IMR-90 (cell line): ENCODE data around the gene GCNT2. TPM values are rescaled to one million over a fixed set of nuclear protein-coding genes. Genes with fewer than 3 reads are reported as not detected.

Source experiments
- ATAC-seq: fragments of 200-7000 bp; cut with Tn5 transposase; 2 replicates; pipeline ENCODE4 v1.9.1; 2020; ENCODE audit warnings: low read depth, mild to moderate bottlenecking, moderate library complexity
- BruUV-seq: library from RNA; stranded (reverse); fragments of 400-500 nt; replicated peaks from 2 replicates; lab custom pipeline; 2021; lab: Mats Ljungman, UMichigan
- CTCF ChIA-PET: fragments of 300-600 bp; formaldehyde crosslinking; extraction: SDS; loops from one replicate; lab custom pipeline; 2021; ENCODE audit warnings: antibody characterized with exemption; lab: Yijun Ruan, JAX
- POLR2A ChIA-PET: fragments of 300-600 bp; sonication (Branson Sonifier 250); formaldehyde crosslinking; loops from one replicate; lab custom pipeline; 2022; ENCODE audit warnings: antibody characterized with exemption; ENCODE audit not compliant: unreplicated experiment; lab: Charles Lee
- DNase-seq: peaks from one replicate; pipeline ENCODE4 v3.0.0; 2013
- H2AFZ ChIP-seq: replicated peaks from 2 replicates; pipeline ENCODE3; 2013; ENCODE audit warnings: low read length, mild to moderate bottlenecking; ENCODE audit not compliant: poor library complexity
- H2AK5ac ChIP-seq: 2 replicates; pipeline ENCODE4 v1.6.1; 2013; ENCODE audit warnings: low read depth, low read length, inconsistent platforms
- H2AK9ac ChIP-seq: replicated peaks from 2 replicates; pipeline ENCODE3; 2013; ENCODE audit warnings: mild to moderate bottlenecking, low read depth, low read length, moderate library complexity; ENCODE audit not compliant: poor library complexity
- H2BK120ac ChIP-seq: 2 replicates; pipeline ENCODE4 v1.6.1; 2013; ENCODE audit warnings: low read depth, low read length, inconsistent platforms
- H2BK15ac ChIP-seq: 3 replicates; pipeline ENCODE4 v1.6.1; 2013; ENCODE audit warnings: low read depth, low read length, inconsistent platforms
- H2BK20ac ChIP-seq: 2 replicates; pipeline ENCODE4 v1.6.1; 2013; ENCODE audit warnings: low read depth, mild to moderate bottlenecking, inconsistent platforms, low read length, moderate library complexity
- H2BK5ac ChIP-seq: 2 replicates; pipeline ENCODE4 v1.6.1; 2013; ENCODE audit warnings: mild to moderate bottlenecking, low read depth, low read length, inconsistent platforms; ENCODE audit not compliant: poor library complexity, severe bottlenecking
- H3K14ac ChIP-seq: replicated peaks from 2 replicates; pipeline ENCODE4 v1.6.1; 2013; ENCODE audit warnings: low read depth, low read length, inconsistent platforms
- H3K18ac ChIP-seq: 2 replicates; pipeline ENCODE4 v1.6.1; 2013; ENCODE audit warnings: low read depth, low read length, control low read depth
- H3K23ac ChIP-seq: 2 replicates; pipeline ENCODE4 v1.6.1; 2013; ENCODE audit warnings: low read depth, low read length, inconsistent platforms
- H3K27ac ChIP-seq: 2 replicates; pipeline ENCODE4 v1.5.1; 2013; ENCODE audit warnings: mild to moderate bottlenecking, control low read depth, low read length; ENCODE audit not compliant: insufficient read depth
- H3K27me3 ChIP-seq: 2 replicates; pipeline ENCODE4 v1.6.1; 2013; ENCODE audit warnings: low read length; ENCODE audit not compliant: control insufficient read depth, insufficient read depth
- H3K36me3 ChIP-seq: 2 replicates; pipeline ENCODE4 v1.6.1; 2013; ENCODE audit warnings: low read length, mixed read lengths; ENCODE audit not compliant: control insufficient read depth, insufficient read depth
- H3K4ac ChIP-seq: 2 replicates; pipeline ENCODE4 v1.6.1; 2013; ENCODE audit warnings: low read depth, low read length, inconsistent platforms
- H3K4me1 ChIP-seq: 2 replicates; pipeline ENCODE4 v1.6.1; 2013; ENCODE audit warnings: low read length, mixed read lengths; ENCODE audit not compliant: control insufficient read depth, insufficient read depth
- H3K4me2 ChIP-seq: 2 replicates; pipeline ENCODE4 v1.6.1; 2013; ENCODE audit warnings: low read depth, mild to moderate bottlenecking, control low read depth, low read length, moderate library complexity
- H3K4me3 ChIP-seq: 2 replicates; pipeline ENCODE4 v1.5.1; 2013; ENCODE audit warnings: low read depth, mild to moderate bottlenecking, control low read depth, low read length, moderate library complexity; ENCODE audit not compliant: insufficient read depth
- H3K56ac ChIP-seq: 2 replicates; pipeline ENCODE4 v1.6.1; 2013; ENCODE audit warnings: low read length, inconsistent platforms; ENCODE audit not compliant: insufficient read depth; ENCODE audit errors: extremely low read depth
- H3K79me1 ChIP-seq, 2 experiments: 2 replicates each; pipeline ENCODE4 v1.6.1; 2013; ENCODE audit warnings: low read length in 2 of 2, inconsistent platforms in 1 of 2, low read depth in 1 of 2
- H3K9ac ChIP-seq: 2 replicates; pipeline ENCODE4 v1.6.1; 2013; ENCODE audit warnings: low read depth, low read length, control low read depth
- H3K9me1 ChIP-seq: 2 replicates; pipeline ENCODE4 v1.6.1; 2013; ENCODE audit warnings: low read length, inconsistent platforms; ENCODE audit not compliant: insufficient read depth
- H3K9me3 ChIP-seq: 2 replicates; pipeline ENCODE4 v1.6.1; 2013; ENCODE audit warnings: low read length; ENCODE audit not compliant: control insufficient read depth, insufficient read depth
- H4K20me1 ChIP-seq: 2 replicates; pipeline ENCODE4 v1.6.1; 2013; ENCODE audit warnings: low read length, inconsistent platforms; ENCODE audit not compliant: insufficient read depth
- H4K5ac ChIP-seq: 2 replicates; pipeline ENCODE4 v1.6.1; 2013; ENCODE audit warnings: mild to moderate bottlenecking, low read depth, low read length, control low read depth
- H4K8ac ChIP-seq, 2 experiments: 2 replicates each; pipeline ENCODE4 v1.6.1; 2013; ENCODE audit warnings: low read depth in 2 of 2, low read length in 2 of 2, control low read depth in 1 of 2, inconsistent platforms in 1 of 2
- H4K91ac ChIP-seq: 2 replicates; pipeline ENCODE4 v1.6.1; 2013; ENCODE audit warnings: low read depth, low read length, inconsistent platforms; ENCODE audit not compliant: insufficient read depth
- BHLHE40 ChIP-seq: fragments of 150-350 bp; IDR thresholded peaks from 2 replicates; pipeline ENCODE4 v1.6.1; 2016; ENCODE audit warnings: mild to moderate bottlenecking, low read depth, low read length
- CEBPB ChIP-seq: IDR thresholded peaks from 2 replicates; pipeline ENCODE4 v1.6.1; 2012; ENCODE audit warnings: low read depth, low read length, improper control_type of control experiment
- CHD1 ChIP-seq: IDR thresholded peaks from 2 replicates; pipeline ENCODE4 v1.6.1; 2012; ENCODE audit warnings: low read depth, low read length, improper control_type of control experiment
- ELK1 ChIP-seq: fragments of 150-350 bp; IDR thresholded peaks from 2 replicates; pipeline ENCODE4 v1.6.1; 2016; ENCODE audit warnings: low read depth, mild to moderate bottlenecking, low read length, moderate library complexity, borderline replicate concordance
- MXI1 ChIP-seq: IDR thresholded peaks from 2 replicates; pipeline ENCODE4 v1.6.1; 2012; ENCODE audit warnings: low read depth, mild to moderate bottlenecking, low read length, moderate library complexity, borderline replicate concordance
- NFE2L2 ChIP-seq: fragments of 150-350 bp; IDR thresholded peaks from 2 replicates; pipeline ENCODE4 v1.6.1; 2016; ENCODE audit warnings: low read depth, mild to moderate bottlenecking, low read length
- POLR2A ChIP-seq: IDR thresholded peaks from 2 replicates; pipeline ENCODE4 v1.6.1; 2012; ENCODE audit warnings: mild to moderate bottlenecking, low read depth, low read length
- RCOR1 ChIP-seq: IDR thresholded peaks from 2 replicates; pipeline ENCODE4 v1.6.1; 2012; ENCODE audit warnings: mild to moderate bottlenecking, low read length, improper control_type of control experiment; ENCODE audit not compliant: insufficient replicate concordance
- RFX5 ChIP-seq: IDR thresholded peaks from 2 replicates; pipeline ENCODE4 v1.8.0; 2012; ENCODE audit warnings: low read depth, mild to moderate bottlenecking, low read length, moderate library complexity
- USF2 ChIP-seq: fragments of 150-350 bp; IDR thresholded peaks from 2 replicates; pipeline ENCODE4 v1.6.1; 2017; ENCODE audit warnings: mild to moderate bottlenecking, antibody characterized with exemption, low read length, low read depth
- WGBS, 2 experiments: methylation state at CpG; one replicate each; pipeline versions ENCODE4 v1.1.5 to v1.1.7; 2013; ENCODE audit warnings: missing lambda C conversion rate in 2 of 2; ENCODE audit not compliant: insufficient read length in 1 of 2; ENCODE audit errors: extremely low coverage in 2 of 2; 5-methylcytosine and 5-hydroxymethylcytosine counted together
- dilution Hi-C: fragments of 300-500 bp; cut with HindIII; formaldehyde crosslinking; loops from one replicate; pipeline ENCODE4 v1.14.3; 2018; ENCODE audit warnings: low sequenced_read_pairs; ENCODE audit not compliant: unreplicated experiment
- in situ Hi-C: fragments of 300-500 bp; cut with MboI; formaldehyde crosslinking; loops from 3 replicates; pipeline ENCODE4 v1.14.3; 2019; ENCODE audit warnings: low sequenced_read_pairs, inconsistent platforms, mixed read lengths
- intact Hi-C: fragments of 100-400 bp; cut with micrococcal nuclease; formaldehyde crosslinking; loops from 2 replicates; pipeline ENCODE4 v1.10.0; 2022
- polyA plus RNA-seq, 3 experiments: library from polyadenylated mRNA; depleted of rRNA; stranded (reverse); fragments of >200 nt; gene quantifications; 2 replicates each; pipeline ENCODE4 v1.2.3, GENCODE V29; 2012; ENCODE audit warnings: low replicate concordance in 1 of 3
- total RNA-seq: library from RNA; depleted of rRNA; stranded (reverse); fragments of >200 nt; gene quantifications from 2 replicates; pipeline ENCODE4 v1.2.3, GENCODE V29; 2012

GCNT2 gene
- total and polyA plus RNA-seq, 2 of the 4 experiments (the other 2 are of a cell fraction), result 0.34 to 0.90 TPM

GRCh38 chr6:10550764-10551163 is 29.6 kb downstream of the GCNT2 start:
- Histone ChIP-seq H3K4me2 (no peak overlapping the region), H3K4ac (no peak overlapping the region), H3K27ac (no peak overlapping the region), H3K79me1 (no peaks in the 10 kb centered on the region), H3K9me3 (no peaks in the 10 kb centered on the region), H2AK5ac (no peak overlapping the region), H3K9me1 (peaks cover 2% of the 10 kb centered on the region; the same call in 1 of the 2 replicates), H3K4me3 (no peak overlapping the region), H4K20me1 (no peaks in the 10 kb centered on the region), H2BK15ac (no peak overlapping the region), H2BK20ac (no peak overlapping the region), H3K9ac (no peak overlapping the region), H3K27me3 (no peaks in the 10 kb centered on the region), H2BK5ac (no peak overlapping the region), H3K56ac (no peak overlapping the region), H3K36me3 (no peaks in the 10 kb centered on the region), H3K18ac (no peak overlapping the region), H4K5ac (no peak overlapping the region), H2BK120ac (no peak overlapping the region), H3K23ac (no peak overlapping the region), H2AFZ (no peak overlapping the region), H4K91ac (no peak overlapping the region), H3K4me1 (0 out of 2 replicates have a peak, but pooled peaks cover 3% of the 10 kb centered on the region), H2AK9ac (no peak overlapping the region), H4K8ac (no peak overlapping the region), H3K14ac (no peak overlapping the region)
- ChIA-PET CTCF (no interaction called here), POLR2A (no interaction called here)
- no peak for TF ChIP-seq POLR2A
- TF ChIP-seq CHD1, result no peak
- no peak for TF ChIP-seq RFX5
- no peak for TF ChIP-seq RCOR1
- no peak for TF ChIP-seq CEBPB
- no peak for TF ChIP-seq ELK1
- TF ChIP-seq MXI1, result no peak
- TF ChIP-seq BHLHE40, result no peak
- TF ChIP-seq NFE2L2, result no peak
- TF ChIP-seq USF2, result no peak
- BruUV-seq, result no TSS peak
- dilution Hi-C loops, result no loop called here
- in situ Hi-C loops, result no loop called here
- DNase-seq (no peak), ATAC-seq (no peak)
- intact Hi-C loops, result no loop called here
- WGBS, 2 experiments, result no CpG with 5 or more reads among the region's 1 CpG
